GM20431 (cell line): Measurements from ENCODE around the gene KBTBD8.

Experiments used
- in situ Hi-C: fragments of 300-500 bp; cut with MseI, MboI; formaldehyde crosslinking; loops from one replicate; pipeline ENCODE4 v1.15.0; 2020; ENCODE audit warnings: low sequenced_read_pairs; ENCODE audit not compliant: unreplicated experiment

KBTBD8 gene

GRCh38 chr3:66998113-66998903 is at the start of gene KBTBD8:
Gene KBTBD8, plus strand, starts transcription at chr3:66998307. Its CDS starts 49 bp downstream, at chr3:66998356.
- in situ Hi-C loops, result no loop called here

DNA sequence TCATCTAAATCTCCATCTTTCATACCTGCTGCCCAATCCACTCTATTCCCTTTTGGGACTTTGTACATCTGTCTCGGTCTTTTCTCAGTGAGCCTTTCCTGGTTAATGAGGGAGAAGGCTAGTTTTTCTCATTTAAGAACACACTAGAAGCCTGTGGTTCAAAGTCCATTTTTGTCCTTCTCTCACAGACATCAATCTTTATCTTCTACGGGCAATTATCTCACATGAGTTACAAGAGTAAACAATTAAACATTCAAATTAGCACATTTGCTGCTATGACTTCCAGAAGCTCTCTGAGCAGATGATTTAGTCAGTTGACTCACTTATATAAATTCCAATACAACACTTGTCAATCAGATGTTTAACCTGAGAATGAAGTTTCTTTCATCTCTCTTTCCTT is 49.3 kb upstream of the KBTBD8 start:
- in situ Hi-C loops, result loop anchor here (25.0 kb wide), 1 partner anchor 1938 kb away; no protein-coding TSS in a partner anchor

DNA sequence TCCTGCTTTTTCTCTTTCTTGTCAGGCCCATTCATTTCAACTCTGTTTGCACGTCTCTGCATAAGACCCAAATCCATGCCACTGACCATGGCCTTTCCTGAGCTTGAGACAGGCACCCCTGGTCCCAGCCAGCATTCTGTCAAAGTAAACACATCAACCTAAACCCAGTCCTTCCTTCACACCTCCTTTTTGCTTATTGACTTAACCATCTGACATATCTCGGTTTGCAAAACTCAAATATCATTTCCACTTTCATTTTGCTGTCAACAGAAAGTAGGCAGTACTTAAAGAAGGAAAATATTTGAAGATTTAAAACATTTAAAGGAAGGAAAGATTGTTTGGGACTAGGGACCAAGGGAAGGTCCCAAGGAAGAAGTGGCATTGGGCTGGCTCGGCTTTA is 48.2 kb upstream of the KBTBD8 start:
- in situ Hi-C loops, result loop anchor here (25.0 kb wide), 1 partner anchor 1937 kb away; no protein-coding TSS in a partner anchor

GRCh38 chr3:66952357-66952756 is 45.8 kb upstream of the KBTBD8 start:
- in situ Hi-C loops, result no loop called here

DNA sequence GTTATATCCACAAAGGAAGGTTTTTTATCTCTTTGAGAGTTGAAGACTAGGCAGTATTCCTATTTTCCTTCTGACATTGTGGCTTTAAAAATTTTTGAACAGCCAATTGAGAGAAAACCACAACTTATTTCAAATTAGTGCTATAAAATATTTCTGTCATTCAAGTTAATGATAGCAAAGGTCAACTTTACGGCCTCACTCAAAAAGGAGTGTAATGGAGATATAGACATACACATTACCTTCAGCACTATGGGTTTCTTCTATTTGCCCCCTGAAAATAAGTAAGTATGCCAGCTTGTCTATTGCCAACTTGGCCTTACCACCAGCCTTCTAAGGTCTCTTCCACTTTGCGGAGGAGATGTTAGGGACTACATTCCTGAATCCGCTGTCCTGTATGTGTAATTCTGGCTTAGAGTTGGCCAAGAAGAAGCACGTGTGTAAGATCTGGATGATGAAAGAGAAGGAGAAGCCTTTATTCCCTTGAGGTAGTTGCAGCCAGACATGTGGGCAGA is 44.1 kb upstream of the KBTBD8 start:
- in situ Hi-C loops, result no loop called here

- in situ Hi-C loops, result no loop called here
Measured at GRCh38 chr3:66956742-66957141, 41.4 kb upstream of the KBTBD8 start.

DNA sequence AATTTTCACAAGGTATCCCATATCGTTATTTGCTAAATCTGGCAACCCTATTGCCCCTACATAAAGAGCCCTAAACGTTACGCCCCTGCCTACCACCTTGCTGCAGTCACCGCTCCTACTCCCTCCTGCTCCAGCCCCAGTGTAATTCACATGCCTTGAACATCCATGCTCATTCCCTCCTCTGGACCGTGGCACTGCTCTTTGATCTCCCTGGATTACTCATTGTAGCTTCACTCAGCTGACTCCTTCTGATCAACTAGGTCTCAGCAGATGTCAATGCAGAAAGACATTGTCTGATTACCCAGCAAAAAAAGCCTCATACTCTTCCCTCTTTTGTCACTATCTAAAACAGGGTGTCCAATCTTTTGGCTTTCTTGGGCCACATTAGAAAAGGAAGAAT is 40.7 kb upstream of the KBTBD8 start:
- in situ Hi-C loops, result no loop called here

DNA sequence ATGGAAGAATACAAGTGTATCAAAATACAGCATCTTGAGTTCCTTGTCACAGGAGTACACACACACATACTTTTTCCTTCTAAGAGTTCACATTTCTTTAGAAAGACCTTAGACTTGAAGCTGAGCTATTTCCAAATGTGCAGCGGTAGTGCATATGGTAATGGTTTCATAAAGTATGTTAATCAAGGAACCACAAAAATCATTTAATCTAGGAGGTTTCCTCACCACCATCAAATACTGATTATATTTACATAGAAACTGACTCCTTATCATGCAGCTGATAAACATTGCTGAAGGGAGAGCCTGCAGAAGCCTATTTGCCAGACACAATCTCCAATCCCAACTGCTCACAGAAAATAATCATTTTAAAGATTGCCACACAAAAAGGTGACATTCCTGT is 40.0 kb upstream of the KBTBD8 start:
- in situ Hi-C loops, result no loop called here

DNA sequence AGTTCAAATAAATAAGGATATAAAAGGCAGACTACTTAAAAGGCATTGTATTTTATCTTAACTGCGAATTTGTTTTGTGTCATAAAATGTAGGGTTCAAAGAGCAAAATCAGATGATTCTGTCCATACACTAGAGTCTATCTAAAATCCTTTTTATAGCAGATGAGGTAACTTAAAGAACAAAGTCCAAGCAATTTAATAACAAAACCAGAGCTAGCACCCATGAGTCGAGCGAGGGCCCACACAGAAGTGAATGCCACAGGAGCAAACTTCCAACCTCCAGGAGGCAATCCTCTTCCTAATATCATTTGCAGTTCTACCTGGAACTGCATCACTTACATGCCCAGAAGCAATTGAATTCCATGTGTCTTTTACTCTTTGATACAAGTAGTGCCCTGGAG is 35.4 kb upstream of the KBTBD8 start:
- in situ Hi-C loops, result no loop called here

- in situ Hi-C loops, result no loop called here
Measured at GRCh38 chr3:66971245-66971644, 26.9 kb upstream of the KBTBD8 start.

GRCh38 chr3:66971891-66972551 is 26.1 kb upstream of the KBTBD8 start:
- in situ Hi-C loops, result no loop called here

DNA sequence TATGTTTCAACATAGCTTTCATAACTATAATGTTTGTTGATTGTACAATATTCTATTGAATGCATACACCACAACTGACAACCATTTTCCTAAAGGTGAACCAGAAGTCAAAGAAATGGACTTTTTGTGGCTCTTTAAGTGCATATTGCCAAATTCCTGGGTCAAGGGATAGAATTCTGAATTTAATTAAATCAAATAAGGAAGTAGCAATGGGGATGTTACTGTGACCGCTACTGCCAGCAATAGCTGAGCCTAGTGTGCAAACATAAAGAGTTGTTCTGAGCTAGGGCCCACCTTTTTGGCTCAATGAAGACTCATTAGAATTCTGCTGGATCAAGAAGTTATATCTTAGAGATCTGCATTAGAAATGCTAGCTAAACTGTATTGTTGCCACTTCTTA is 17.3 kb upstream of the KBTBD8 start:
- in situ Hi-C loops, result no loop called here

- in situ Hi-C loops, result no loop called here
Measured at GRCh38 chr3:66983101-66983500, 15.0 kb upstream of the KBTBD8 start.

DNA sequence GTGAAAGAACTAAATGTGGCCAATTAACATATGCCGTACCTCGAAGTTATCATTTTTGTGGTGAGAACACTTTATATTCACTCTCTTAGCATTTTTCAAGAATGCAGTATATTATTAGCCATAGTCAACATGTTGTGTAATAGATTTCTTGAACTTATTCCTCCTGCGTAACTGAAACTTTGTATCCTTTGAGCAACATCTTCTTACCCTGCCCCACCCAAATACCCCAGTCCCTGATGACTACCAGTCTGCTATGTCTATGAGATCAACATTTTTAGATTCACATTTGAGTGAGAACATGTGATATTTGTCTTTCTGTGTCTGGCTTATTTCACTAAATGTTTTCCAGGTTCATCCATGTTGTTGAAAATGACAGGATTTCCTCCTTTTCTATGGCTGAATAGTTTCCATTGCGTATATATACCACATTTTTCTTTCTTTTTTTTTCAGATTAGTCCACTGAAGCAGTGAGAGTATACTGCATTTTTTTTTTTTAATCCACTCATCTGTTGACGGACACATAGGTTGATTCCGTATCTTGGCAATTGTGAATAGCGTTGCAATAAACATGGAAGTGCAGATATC is 12.7 kb upstream of the KBTBD8 start:
- in situ Hi-C loops, result no loop called here

DNA sequence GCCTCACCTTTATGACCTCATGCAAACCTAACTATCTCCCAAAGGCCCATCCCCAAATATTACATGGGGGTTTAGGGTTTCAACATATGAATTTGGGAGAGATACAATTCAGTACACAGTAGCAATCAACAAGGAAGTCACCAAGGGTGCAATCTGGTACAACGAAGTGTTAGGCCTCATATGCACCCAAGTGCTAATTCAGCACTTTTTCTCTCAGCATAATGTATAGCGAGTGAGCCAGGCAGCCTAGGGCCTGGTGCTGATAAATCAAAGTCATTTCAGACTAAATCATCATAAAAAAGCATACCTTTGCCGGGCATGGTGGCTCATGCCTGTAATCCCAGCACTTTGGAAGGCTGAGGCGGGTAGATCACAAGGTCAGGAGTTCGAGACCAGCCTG is 11.7 kb upstream of the KBTBD8 start:
- in situ Hi-C loops, result no loop called here

GRCh38 chr3:66989241-66989640 is 8.9 kb upstream of the KBTBD8 start:
- in situ Hi-C loops, result no loop called here

GRCh38 chr3:66989860-66990696 is 8.0 kb upstream of the KBTBD8 start:
- in situ Hi-C loops, result no loop called here

DNA sequence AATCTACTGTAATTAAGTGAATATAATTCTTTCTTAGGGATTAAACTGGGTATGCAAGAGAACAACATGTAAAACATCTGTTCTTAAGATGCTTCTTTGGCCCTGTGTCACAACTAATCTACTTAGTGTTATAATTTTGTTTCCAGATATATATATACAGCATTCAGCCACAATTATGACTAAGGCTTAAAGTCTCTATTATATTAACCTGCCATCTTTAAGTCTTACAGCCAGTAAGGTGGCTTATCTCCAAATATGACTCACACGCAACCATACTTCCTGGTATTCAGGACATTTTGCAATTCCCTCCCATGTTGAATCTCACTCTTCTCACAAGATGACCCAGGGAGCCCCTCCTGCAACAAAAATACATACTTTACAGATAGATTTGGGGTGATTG is 6.6 kb upstream of the KBTBD8 start:
- in situ Hi-C loops, result no loop called here

- in situ Hi-C loops, result no loop called here
Measured at GRCh38 chr3:66993082-66993481, 5.0 kb upstream of the KBTBD8 start.

GRCh38 chr3:66994588-66994987 is 3.5 kb upstream of the KBTBD8 start:
- in situ Hi-C loops, result no loop called here
